Inferior parietal cortex (tissue), 1 donor: ENCODE data around the gene MAGEA2B.
A peak's percentile ranks its signal among the peaks of the same experiment; 100 is the strongest.
"Not testable (repeated sequence)": the region's sequence is repeated elsewhere in the genome, so short reads cannot be mapped to it uniquely, and the experiment has no call there.

ENCODE experiments used
- DNase-seq: peaks from one replicate; pipeline ENCODE4 v3.0.0-alpha.2; 2016; ENCODE audit errors: extremely low spot score

MAGEA2B gene, protein sequence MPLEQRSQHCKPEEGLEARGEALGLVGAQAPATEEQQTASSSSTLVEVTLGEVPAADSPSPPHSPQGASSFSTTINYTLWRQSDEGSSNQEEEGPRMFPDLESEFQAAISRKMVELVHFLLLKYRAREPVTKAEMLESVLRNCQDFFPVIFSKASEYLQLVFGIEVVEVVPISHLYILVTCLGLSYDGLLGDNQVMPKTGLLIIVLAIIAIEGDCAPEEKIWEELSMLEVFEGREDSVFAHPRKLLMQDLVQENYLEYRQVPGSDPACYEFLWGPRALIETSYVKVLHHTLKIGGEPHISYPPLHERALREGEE

DNA sequence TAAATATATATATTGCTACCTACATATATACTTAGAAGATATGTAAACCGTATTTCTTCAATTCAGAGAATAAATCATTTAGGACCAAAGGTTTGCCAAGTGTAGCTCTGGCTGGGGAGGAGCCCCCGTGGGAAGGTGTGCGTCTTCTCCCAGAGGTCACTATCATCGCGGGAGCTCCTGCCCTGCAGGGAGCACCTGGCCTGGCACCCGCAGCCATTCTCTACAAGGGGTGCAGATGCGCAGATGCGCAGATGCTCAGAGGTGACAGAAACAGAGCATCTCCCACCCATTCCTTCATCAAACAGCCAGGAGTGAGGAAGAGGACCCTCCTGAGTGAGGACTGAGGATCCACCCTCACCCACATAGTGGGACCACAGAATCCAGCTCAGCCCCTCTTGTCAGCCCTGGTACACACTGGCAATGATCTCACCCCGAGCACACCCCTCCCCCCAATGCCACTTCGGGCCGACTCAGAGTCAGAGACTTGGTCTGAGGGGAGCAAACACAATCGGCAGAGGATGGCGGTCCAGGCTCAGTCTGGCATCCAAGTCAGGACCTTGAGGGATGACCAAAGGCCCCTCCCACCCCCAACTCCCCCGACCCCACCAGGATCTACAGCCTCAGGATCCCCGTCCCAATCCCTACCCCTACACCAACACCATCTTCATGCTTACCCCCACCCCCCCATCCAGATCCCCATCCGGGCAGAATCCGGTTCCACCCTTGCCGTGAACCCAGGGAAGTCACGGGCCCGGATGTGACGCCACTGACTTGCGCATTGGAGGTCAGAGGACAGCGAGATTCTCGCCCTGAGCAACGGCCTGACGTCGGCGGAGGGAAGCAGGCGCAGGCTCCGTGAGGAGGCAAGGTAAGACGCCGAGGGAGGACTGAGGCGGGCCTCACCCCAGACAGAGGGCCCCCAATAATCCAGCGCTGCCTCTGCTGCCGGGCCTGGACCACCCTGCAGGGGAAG lies at the start of gene MAGEA2B:
Gene MAGEA2B (plus strand): TSS at position 814 of the 973 bp plus-strand sequence. CDS start 2,479 bp downstream, outside the sequence.
- not testable (repeated sequence) for DNase-seq

- no peak for DNase-seq
Measured at GRCh38 chrX:152674135-152674534, 40.3 kb upstream of the MAGEA2B start.

GRCh38 chrX:152674652-152675051 lies 39.8 kb upstream of the MAGEA2B start:
- not testable (repeated sequence) for DNase-seq

GRCh38 chrX:152681012-152681411 lies 33.4 kb upstream of the MAGEA2B start:
- not testable (repeated sequence) for DNase-seq

DNA sequence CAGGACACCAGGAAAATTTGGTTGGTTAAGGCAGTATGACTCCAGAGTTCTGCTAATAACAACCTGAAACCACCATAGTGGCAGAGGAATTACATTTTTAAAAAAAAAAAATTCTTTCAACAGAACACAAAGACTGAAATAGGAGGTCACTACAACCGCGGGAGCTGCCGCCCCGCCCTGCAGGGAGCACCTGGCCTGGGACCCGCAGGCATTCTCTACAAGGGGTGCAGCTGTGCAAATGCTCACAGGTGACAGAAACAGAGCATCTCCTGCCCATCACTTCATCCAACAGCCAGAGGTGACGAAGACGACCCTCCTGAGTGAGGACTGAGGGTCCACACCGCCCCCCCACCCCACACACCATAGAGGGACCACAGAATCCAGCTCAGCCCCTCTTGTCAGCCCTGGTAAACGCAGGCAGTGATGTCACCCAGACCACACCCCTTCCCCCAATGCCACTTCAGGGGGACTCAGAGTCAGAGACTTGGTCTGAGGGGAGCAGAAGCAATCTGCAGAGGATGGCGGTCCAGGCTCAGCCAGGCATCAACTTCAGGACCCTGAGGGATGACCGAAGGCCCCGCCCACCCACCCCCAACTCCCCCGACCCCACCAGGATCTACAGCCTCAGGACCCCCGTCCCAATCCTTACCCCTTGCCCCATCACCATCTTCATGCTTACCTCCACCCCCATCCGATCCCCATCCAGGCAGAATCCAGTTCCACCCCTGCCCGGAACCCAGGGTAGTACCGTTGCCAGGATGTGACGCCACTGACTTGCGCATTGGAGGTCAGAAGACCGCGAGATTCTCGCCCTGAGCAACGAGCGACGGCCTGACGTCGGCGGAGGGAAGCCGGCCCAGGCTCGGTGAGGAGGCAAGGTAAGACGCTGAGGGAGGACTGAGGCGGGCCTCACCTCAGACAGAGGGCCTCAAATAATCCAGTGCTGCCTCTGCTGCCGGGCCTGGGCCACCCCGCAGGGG lies 16.2 kb upstream of the MAGEA2B start, which contains the start of gene MAGEA3:
Gene MAGEA3 (plus strand): TSS at position 843 of the 980 bp plus-strand sequence. CDS start 2,039 bp downstream, outside the sequence.
- not testable (repeated sequence) for DNase-seq

- DNase-seq: not testable (repeated sequence)
Measured at GRCh38 chrX:152700390-152700789, 14.0 kb upstream of the MAGEA2B start.

- not testable (repeated sequence) for DNase-seq
Measured at GRCh38 chrX:152706500-152706899, 7.9 kb upstream of the MAGEA2B start.

GRCh38 chrX:152709173-152709572 lies 5.3 kb upstream of the MAGEA2B start, which contains the start of gene CSAG2:
CSAG2 (minus strand) TSS chrX:152709273; CDS start chrX:152709112, 161 bp downstream.
- not testable (repeated sequence) for DNase-seq

GRCh38 chrX:152713195-152713594 lies 1.2 kb upstream of the MAGEA2B start:
- DNase-seq: not testable (repeated sequence)

GRCh38 chrX:152725409-152725808 lies 11.0 kb downstream of the MAGEA2B start:
- DNase-seq: no peak

GRCh38 chrX:152733261-152733975 lies 19.0 kb downstream of the MAGEA2B start, which contains the start of the genes CSAG1 and MAGEA12:
CSAG1 (minus strand) TSS chrX:152733721; CDS start chrX:152732460, 1,261 bp downstream.
MAGEA12 (plus strand) TSS chrX:152733757; CDS start chrX:152736162, 2,405 bp downstream.
- DNase-seq: peak; percentile 1

DNA sequence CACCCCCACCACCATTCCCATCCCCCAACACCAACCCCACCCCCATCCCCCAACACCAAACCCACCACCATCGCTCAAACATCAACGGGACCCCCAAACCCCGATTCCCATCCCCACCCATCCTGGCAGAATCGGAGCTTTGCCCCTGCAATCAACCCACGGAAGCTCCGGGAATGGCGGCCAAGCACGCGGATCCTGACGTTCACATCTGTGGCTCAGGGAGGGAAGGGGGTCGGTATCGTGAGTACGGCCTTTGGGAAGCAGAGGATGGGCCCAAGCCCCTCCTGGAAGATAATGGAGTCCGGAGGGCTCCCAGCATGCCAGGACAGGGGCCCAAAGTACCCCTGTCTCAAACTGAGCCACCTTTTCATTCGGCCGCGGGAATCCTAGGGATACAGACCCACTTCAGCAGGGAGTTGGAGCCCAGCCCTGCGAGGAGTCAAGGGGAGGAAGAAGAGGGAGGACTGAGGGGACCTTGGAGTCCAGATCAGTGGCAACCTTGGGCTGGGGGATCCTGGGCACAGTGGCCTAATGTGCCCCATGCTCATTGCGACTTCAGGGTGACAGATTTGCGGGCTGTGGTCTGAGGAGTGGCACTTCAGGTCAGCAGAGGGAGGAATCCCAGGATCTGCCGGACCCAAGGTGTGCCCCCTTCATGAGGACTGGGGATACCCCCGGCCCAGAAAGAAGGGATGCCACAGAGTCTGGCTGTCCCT lies 19.9 kb downstream of the MAGEA2B start:
- not testable (repeated sequence) for DNase-seq

DNA sequence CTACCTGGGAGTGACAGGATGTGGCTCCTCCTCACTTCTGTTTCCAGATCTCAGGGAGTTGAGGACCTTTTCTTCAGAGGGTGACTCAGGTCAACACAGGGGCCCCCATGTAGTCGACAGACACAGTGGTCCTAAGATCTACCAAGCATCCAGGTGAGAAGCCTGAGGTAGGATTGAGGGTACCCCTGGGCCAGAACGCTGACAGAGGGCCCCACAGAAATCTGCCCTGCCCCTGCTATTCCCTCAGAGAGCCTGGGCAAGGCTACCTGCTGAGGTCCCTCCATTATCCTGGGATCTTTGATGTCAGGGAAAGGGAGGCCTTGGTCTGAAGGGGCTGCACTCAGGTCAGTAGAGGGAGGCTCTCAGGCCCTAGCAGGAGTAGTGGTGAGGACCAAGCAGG lies 20.7 kb downstream of the MAGEA2B start:
- DNase-seq: no peak

GRCh38 chrX:152735860-152736511 lies 21.6 kb downstream of the MAGEA2B start:
- no peak for DNase-seq

GRCh38 chrX:152736528-152736927 lies 22.1 kb downstream of the MAGEA2B start:
- not testable (repeated sequence) for DNase-seq

DNA sequence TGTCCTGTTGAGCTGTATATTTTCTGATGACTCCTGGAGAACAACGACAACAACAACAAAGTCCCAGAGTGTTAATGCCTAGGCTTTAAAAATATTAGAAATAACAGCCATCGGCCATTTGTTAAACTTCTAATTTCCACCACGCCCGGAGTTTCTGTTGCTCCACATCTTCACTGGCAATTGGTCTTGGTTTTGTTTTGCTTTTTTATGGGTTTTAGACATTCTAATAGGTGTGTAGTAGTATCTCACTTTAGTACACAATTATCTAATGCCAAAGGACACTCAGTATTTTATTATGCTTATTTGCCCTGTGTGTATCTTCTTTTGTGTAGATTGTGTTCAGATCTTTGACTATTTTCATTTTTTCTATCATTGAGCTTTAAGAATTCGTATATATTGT lies 24.1 kb downstream of the MAGEA2B start:
- DNase-seq: no peak

GRCh38 chrX:152753686-152754650 lies 39.5 kb downstream of the MAGEA2B start, which contains the start of gene MAGEA2:
MAGEA2 (minus strand) TSS chrX:152753842; CDS start chrX:152751363, 2,479 bp downstream.
- not testable (repeated sequence) for DNase-seq
